BE2C (cell line): ENCODE results near the gene ZFP64.

Source experiments
- DNase-seq: peaks from one replicate; pipeline ENCODE4 v3.0.0-alpha.2; 2020
- H3K27me3 ChIP-seq: fragments of 250-450 bp; sonication (Bioruptor Pico); 2 replicates; pipeline ENCODE4 v1.5.1; 2020; ENCODE audit warnings: mild to moderate bottlenecking
- H3K36me3 ChIP-seq: fragments of 250-450 bp; sonication (Bioruptor Pico); 2 replicates; pipeline ENCODE4 v1.5.1; 2020; ENCODE audit warnings: mild to moderate bottlenecking
- H3K4me1 ChIP-seq: fragments of 250-450 bp; sonication (Bioruptor Pico); 2 replicates; pipeline ENCODE4 v1.5.1; 2020
- H3K4me3 ChIP-seq: 2 replicates; pipeline ENCODE4 v1.5.1; 2011; ENCODE audit warnings: low read depth, low read length
- H3K9me3 ChIP-seq: fragments of 250-450 bp; sonication (Bioruptor Pico); 2 replicates; pipeline ENCODE4 v1.5.1; 2020
- TF ChIP-seq, protein P1 (sequence below): IDR thresholded peaks from 2 replicates; pipeline ENCODE4 v1.5.1; 2012; ENCODE audit warnings: mild to moderate bottlenecking, low read depth, low read length

Gene ZFP64

GRCh38 chr20:52217689-52218395 lies 26.3 kb upstream of the ZFP64 start:
- peaks cover 3% of the 10 kb centered on the region for H3K9me3 ChIP-seq
- no peak overlapping the region for H3K4me3 ChIP-seq
- no peak for DNase-seq
- H3K27me3 ChIP-seq, result no peaks in the 10 kb centered on the region
- no peaks in the 10 kb centered on the region for H3K4me1 ChIP-seq
- no peaks in the 10 kb centered on the region for H3K36me3 ChIP-seq
- TF ChIP-seq, protein P1, sequence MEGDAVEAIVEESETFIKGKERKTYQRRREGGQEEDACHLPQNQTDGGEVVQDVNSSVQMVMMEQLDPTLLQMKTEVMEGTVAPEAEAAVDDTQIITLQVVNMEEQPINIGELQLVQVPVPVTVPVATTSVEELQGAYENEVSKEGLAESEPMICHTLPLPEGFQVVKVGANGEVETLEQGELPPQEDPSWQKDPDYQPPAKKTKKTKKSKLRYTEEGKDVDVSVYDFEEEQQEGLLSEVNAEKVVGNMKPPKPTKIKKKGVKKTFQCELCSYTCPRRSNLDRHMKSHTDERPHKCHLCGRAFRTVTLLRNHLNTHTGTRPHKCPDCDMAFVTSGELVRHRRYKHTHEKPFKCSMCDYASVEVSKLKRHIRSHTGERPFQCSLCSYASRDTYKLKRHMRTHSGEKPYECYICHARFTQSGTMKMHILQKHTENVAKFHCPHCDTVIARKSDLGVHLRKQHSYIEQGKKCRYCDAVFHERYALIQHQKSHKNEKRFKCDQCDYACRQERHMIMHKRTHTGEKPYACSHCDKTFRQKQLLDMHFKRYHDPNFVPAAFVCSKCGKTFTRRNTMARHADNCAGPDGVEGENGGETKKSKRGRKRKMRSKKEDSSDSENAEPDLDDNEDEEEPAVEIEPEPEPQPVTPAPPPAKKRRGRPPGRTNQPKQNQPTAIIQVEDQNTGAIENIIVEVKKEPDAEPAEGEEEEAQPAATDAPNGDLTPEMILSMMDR, result no peak

DNA sequence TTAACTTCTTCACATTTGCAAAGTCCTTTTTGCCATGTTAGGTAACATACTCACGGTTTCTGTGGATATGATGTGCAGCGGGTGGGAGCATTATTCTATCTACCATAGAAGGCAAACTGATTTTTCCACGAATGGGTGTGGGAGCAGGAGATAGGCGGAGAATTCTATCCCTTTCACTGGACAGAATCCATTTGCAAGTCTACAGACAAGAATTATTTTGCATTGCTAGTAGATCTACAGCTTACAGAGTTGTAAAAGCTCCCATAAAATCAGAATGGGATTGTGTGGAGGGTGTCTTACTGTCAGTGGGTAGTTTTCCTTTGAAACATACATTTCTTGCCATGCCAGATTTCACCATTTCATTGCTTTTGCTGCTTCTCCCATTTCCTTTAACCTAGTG lies 22.4 kb upstream of the ZFP64 start:
- no peak for DNase-seq
- no peak overlapping the region for H3K4me3 ChIP-seq
- H3K27me3 ChIP-seq, result 0 out of 2 replicates have a peak, but pooled peaks cover 3% of the 10 kb centered on the region
- peaks cover 3% of the 10 kb centered on the region; the same call in 1 of the 2 replicates for H3K9me3 ChIP-seq
- TF ChIP-seq, protein P1, result no peak
- no peaks in the 10 kb centered on the region for H3K36me3 ChIP-seq
- no peaks in the 10 kb centered on the region for H3K4me1 ChIP-seq

GRCh38 chr20:52212943-52213342 lies 21.4 kb upstream of the ZFP64 start:
- Histone ChIP-seq H3K9me3 (peaks cover 3% of the 10 kb centered on the region; the same call in 1 of the 2 replicates), H3K4me1 (no peaks in the 10 kb centered on the region), H3K36me3 (no peaks in the 10 kb centered on the region), H3K4me3 (no peak overlapping the region), H3K27me3 (0 out of 2 replicates have a peak, but pooled peaks cover 3% of the 10 kb centered on the region)
- no peak for DNase-seq
- TF ChIP-seq, protein P1, result no peak

DNA sequence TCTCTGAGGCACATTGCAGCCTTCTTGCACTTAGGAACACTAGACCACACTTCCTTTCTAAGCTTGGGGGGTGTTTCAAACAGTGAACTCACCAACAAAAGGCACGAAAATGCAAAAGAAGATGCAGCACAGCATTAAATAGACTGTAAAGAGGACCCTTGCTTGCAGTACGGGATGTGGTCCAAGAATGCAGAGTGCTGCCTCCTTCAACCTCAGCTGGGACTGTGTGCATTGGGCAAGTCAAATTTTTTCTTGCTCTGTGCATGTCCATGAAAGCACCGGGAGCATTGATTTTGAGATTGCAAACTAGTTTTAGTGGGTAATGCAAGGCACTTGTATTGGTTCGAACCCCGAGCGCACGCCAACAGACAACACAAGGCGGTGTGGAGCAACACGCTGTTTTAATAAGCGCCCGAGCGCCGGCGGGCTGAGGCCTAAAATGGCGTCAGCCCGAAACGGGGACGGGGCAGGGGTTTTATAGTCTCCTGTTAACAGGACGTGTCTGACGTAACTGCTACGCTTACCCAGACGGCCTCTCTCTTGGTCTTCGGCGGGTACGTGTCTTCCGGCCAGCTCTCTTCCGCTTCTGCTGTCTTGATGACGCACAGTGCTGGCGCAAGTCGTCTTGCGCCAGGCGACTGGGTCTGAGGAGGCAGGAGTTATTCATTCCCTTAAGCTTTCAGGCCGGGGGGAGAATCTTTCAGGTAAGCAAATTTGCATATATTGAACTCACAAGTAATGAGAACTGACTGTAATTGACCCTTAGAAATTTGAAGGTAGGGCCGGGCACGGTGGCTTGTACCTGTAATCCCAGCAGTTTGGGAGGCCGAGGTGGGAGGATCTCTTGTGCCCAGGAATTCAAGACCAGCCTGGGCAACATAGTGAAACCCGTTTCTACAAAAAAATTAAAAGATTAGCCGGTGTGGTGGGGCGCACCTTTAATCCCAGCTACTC lies 18.7 kb upstream of the ZFP64 start:
- Histone ChIP-seq H3K4me1 (no peaks in the 10 kb centered on the region), H3K9me3 (peaks cover 3% of the 10 kb centered on the region; the same call in 1 of the 2 replicates), H3K36me3 (no peaks in the 10 kb centered on the region), H3K4me3 (no peak overlapping the region), H3K27me3 (0 out of 2 replicates have a peak, but pooled peaks cover 3% of the 10 kb centered on the region)
- no peak for DNase-seq
- TF ChIP-seq, protein P1, result no peak

DNA sequence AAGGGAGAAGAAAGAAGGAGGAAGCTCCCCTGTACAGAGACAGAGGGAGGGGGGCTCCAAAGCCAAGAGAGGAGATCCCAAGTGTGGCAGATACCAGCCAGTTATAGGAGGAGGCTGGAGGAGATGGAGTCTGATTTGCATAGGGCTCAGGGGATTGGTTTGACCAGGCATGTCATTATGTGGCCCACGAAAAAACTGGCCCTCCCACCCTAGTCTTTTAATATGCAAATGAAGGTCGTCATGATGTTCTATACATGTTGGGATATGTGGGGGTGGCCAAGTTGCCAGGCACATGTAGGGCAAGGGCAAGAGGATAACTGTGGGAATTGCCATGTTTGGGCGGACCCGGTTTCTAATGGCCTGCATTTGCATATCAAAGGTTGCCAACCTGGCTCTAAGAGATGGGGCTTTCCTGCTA lies 17.6 kb upstream of the ZFP64 start:
- peak; percentile 28 for DNase-seq

More for the DNA sequence above, 17.6 kb upstream of the ZFP64 start:
- Histone ChIP-seq H3K27me3 (0 out of 2 replicates have a peak, but pooled peaks cover 3% of the 10 kb centered on the region), H3K4me3 (no peak overlapping the region), H3K36me3 (no peaks in the 10 kb centered on the region), H3K9me3 (peaks cover 3% of the 10 kb centered on the region; the same call in 1 of the 2 replicates), H3K4me1 (no peaks in the 10 kb centered on the region)
- TF ChIP-seq, protein P1, result no peak
